ENCODE results near the gene COMMD7.

DNA sequence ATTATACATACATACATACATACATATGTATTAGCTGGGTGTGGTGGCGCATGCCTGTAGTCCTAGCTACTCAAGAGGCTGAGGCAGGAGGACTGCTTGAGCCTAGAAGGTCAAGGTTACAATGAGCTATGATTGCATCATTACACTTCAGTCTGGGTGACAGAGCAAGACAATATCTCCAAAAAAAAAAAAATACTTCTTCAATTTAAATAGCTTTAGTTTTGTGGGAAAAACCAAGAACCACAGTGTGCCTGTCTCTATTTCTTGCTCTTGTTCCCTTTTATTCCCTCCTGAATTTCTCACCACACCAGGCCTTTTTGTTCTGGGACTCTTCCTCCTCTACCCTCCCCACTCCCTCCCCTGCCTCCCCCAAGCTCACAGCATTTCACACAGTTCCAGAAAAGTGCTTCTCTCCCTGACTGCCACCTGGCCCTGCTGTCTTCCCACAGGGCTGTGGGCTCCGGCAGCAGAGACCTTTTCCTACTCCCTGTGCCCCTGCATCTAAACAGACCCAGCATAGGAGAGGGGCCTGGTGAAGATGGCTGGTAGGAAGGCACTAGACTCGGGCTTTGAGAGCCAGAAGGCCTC is 70.8 kb downstream of the COMMD7 start:
- no peak for TF ChIP-seq CTCF (conservative IDR thresholded peaks at IDR 0.05; ENCODE audit: low read length)
- no peak for TF ChIP-seq EZH2phosphoT487 (IDR thresholded peaks at IDR 0.05; ENCODE audit: borderline replicate concordance, low read depth, low read length)
